ENCODE data around the gene POU2F1. TPM values are rescaled to one million over a fixed set of nuclear protein-coding genes. Genes with fewer than 3 reads are reported as not detected.

POU2F1 gene
- total and polyA plus RNA-seq, 2 donors (not counting 1 experiment from before 2014, with no cell fraction given), result 5.2 to 48.8 TPM

DNA sequence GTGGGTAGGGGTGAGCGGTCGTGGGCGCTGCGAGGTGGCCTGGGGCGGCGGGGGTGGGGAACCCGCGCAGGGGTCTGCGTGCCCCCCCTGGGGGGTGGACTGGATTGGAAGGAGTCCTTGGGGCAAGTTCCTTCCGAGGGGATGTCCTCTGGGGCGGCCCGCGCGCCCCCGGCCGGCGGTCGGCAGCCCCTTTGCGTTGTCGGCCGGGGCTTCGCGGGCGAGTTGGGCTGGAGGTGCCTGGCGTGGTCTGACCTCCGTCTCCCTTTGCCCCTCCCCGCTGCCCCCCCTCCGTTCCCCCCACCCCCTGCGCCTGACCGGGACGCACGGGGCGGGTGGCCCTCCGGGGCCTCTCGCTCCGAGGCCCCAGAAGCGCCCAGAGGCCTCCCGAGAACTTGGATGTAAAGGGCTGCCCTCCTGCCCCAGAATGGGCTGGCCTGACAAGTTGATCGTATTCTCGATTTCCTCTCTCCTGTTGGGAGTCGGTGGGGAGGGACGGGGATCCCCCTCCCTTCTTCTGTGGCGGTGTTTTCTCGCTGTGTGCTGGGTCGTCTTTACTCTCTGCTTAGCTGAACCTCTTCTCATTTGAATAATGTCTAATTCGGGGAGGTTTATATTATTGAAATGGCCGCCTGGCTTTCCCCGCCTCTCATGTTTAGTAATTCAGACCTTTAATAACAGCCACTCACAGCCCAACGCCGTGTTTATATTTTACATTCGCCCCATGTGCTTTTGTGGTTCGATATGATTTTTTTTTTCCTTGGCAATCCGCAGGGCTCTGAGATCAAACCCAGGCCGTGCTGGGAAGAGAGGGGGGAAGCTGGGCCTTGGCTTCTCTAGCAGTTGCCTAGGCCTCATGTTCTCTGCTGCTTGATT, 1.3 kb downstream of the POU2F1 start:
- WGBS (ENCODE audit: insufficient coverage), result 2% methylated on average over 26 of the region's 54 CpGs
- no peaks in the 10 kb centered on the region for H3K36me3 ChIP-seq (replicated peaks in 1 of 2; ENCODE audit: control extremely low read depth in 1 of 2, control insufficient read depth in 1 of 2, extremely low read depth in 1 of 2, insufficient read depth in 2 of 2, low read length in 1 of 2)
- Mint-ChIP-seq H3K9me3 (ENCODE audit: insufficient read depth) (no peaks in the 10 kb centered on the region), H3K4me1 (peaks cover 52% of the 10 kb centered on the region), H3K4me3 (peak overlapping the region; percentile 94), H3K27me3 (no peaks in the 10 kb centered on the region), H3K27ac (peak overlapping the region; percentile 98)
- ChIA-PET CTCF (interaction anchor here (0.7 to 3.2 kb wide), 8 partner anchors 23 to 346 kb away, joined by 3 to 17 read pairs (median 4); partner anchors contain the start of gene TADA1), POLR2A (interaction anchor here (0.6 to 3.6 kb wide), 7 partner anchors 11 to 383 kb away, joined by 3 to 13 read pairs (median 4); partner anchors contain the start of genes CREG1 and POGK)
- peaks cover 0 to 1% (median 0%) of the 10 kb centered on the region in 3 donors for H3K9me3 ChIP-seq (ENCODE audit: control extremely low read depth in 1 of 3, control insufficient read depth in 2 of 3, insufficient read depth in 1 of 3, low read length in 2 of 3)
- peaks cover 23 to 26% of the 10 kb centered on the region in 2 donors for H3K4me1 ChIP-seq (ENCODE audit: control insufficient read depth in 2 of 2, insufficient read depth in 2 of 2, low read length in 2 of 2)
- DNase-seq (peak; percentile 91), ATAC-seq (ENCODE audit: low read depth) (peak; percentile 37)
- peak overlapping the region; percentile 92 to 96 for H3K27ac ChIP-seq (ENCODE audit: low read length in 2 of 2)
- H3K9ac ChIP-seq (ENCODE audit: low read length), result peak overlapping the region; percentile 81
- H2AFZ ChIP-seq (ENCODE audit: insufficient read depth, low read depth, low read length, poor library complexity, severe bottlenecking), result peak overlapping the region; percentile 86
- TF ChIP-seq EZH2 (IDR thresholded peaks at IDR 0.05; ENCODE audit: borderline replicate concordance, insufficient read depth, low read depth, low read length, poor library complexity, severe bottlenecking) (no peak), CTCF (IDR thresholded peaks at IDR 0.05) (no peak)
- H3K4me3 ChIP-seq (ENCODE audit: control extremely low read depth in 1 of 5, extremely low read depth in 1 of 5, insufficient read depth in 1 of 5, low read depth in 2 of 5, low read length in 4 of 5), result peak overlapping the region; percentile 45 to 83 (median 76)
- H3K79me2 ChIP-seq (ENCODE audit: control insufficient read depth, insufficient read depth, low read length), result peaks cover 47% of the 10 kb centered on the region
- intact Hi-C loops (cut with micrococcal nuclease), result loop anchor here (2.0 to 5.0 kb wide), 4 partner anchors 45 to 1455 kb away; partner anchors contain the start of gene TMCO1
- H3K27me3 ChIP-seq (replicated peaks in 1 of 4; ENCODE audit: control extremely low read depth in 1 of 4, control insufficient read depth in 3 of 4, insufficient read depth in 4 of 4, low read length in 3 of 4), result no peaks in the 10 kb centered on the region
- peak overlapping the region; percentile 79 for H3K4me2 ChIP-seq (replicated peaks; ENCODE audit: low read depth, low read length, poor library complexity, severe bottlenecking)
- H4K20me1 ChIP-seq (ENCODE audit: control insufficient read depth, insufficient read depth, low read length, poor library complexity, severe bottlenecking), result no peaks in the 10 kb centered on the region
